ENCODE data around the gene ZNF892.
"Not testable (repeated sequence)": the region's sequence is repeated elsewhere in the genome, so short reads cannot be mapped to it uniquely, and the experiment has no call there.

ZNF892 gene

GRCh38 chr2:95192956-95193355 lies 14.4 kb upstream of the ZNF892 start:
- H3K9me3 Mint-ChIP-seq (ENCODE audit: low read depth); H3K4me1 Mint-ChIP-seq (ENCODE audit: low read depth); H3K4me3 Mint-ChIP-seq; H3K36me3 Mint-ChIP-seq; H3K27ac Mint-ChIP-seq; H3K27me3 Mint-ChIP-seq: not testable (repeated sequence)

- Mint-ChIP-seq H3K27me3 (no peaks in the 10 kb centered on the region), H3K27ac (no peak overlapping the region), H3K9me3 (ENCODE audit: low read depth) (no peaks in the 10 kb centered on the region), H3K4me1 (ENCODE audit: low read depth) (peaks cover 19% of the 10 kb centered on the region), H3K4me3 (no peak overlapping the region), H3K36me3 (peaks cover 7% of the 10 kb centered on the region)
Measured at GRCh38 chr2:95203911-95204310, 3.4 kb upstream of the ZNF892 start.

- peaks cover 19% of the 10 kb centered on the region for H3K4me1 Mint-ChIP-seq (ENCODE audit: low read depth)
- no peaks in the 10 kb centered on the region for H3K9me3 Mint-ChIP-seq (ENCODE audit: low read depth)
- H3K36me3 Mint-ChIP-seq: peaks cover 12% of the 10 kb centered on the region
- peak overlapping the region; percentile 1 for H3K4me3 Mint-ChIP-seq
- H3K27me3 Mint-ChIP-seq: no peaks in the 10 kb centered on the region
- no peak overlapping the region for H3K27ac Mint-ChIP-seq
Measured at GRCh38 chr2:95204396-95204795, 2.9 kb upstream of the ZNF892 start.

GRCh38 chr2:95206096-95206495 lies 1.2 kb upstream of the ZNF892 start:
- peak overlapping the region; percentile 92 for H3K4me3 Mint-ChIP-seq
- peaks cover 19% of the 10 kb centered on the region for H3K4me1 Mint-ChIP-seq (ENCODE audit: low read depth)
- peaks cover 5% of the 10 kb centered on the region for H3K9me3 Mint-ChIP-seq (ENCODE audit: low read depth)
- no peaks in the 10 kb centered on the region for H3K27me3 Mint-ChIP-seq
- peaks cover 24% of the 10 kb centered on the region for H3K36me3 Mint-ChIP-seq
- H3K27ac Mint-ChIP-seq: peak overlapping the region; percentile 81

- no peak overlapping the region for H3K27ac Mint-ChIP-seq
Measured at GRCh38 chr2:95208106-95208505, 785 bp downstream of the ZNF892 start.

GRCh38 chr2:95215018-95215612 lies 7.8 kb downstream of the ZNF892 start:
- Mint-ChIP-seq H3K4me3 (no peak overlapping the region), H3K4me1 (ENCODE audit: low read depth) (no peaks in the 10 kb centered on the region), H3K27ac (no peak overlapping the region), H3K36me3 (peaks cover 85% of the 10 kb centered on the region), H3K27me3 (no peaks in the 10 kb centered on the region), H3K9me3 (ENCODE audit: low read depth) (peaks cover 57% of the 10 kb centered on the region)

More at GRCh38 chr2:95208106-95208505, 785 bp downstream of the ZNF892 start:
- H3K9me3 Mint-ChIP-seq (ENCODE audit: low read depth): peaks cover 18% of the 10 kb centered on the region
- H3K36me3 Mint-ChIP-seq: peaks cover 42% of the 10 kb centered on the region
- H3K27me3 Mint-ChIP-seq: no peaks in the 10 kb centered on the region
- peak overlapping the region; percentile 92 for H3K4me3 Mint-ChIP-seq
- H3K4me1 Mint-ChIP-seq (ENCODE audit: low read depth): peaks cover 19% of the 10 kb centered on the region

GRCh38 chr2:95220449-95220848 lies 13.1 kb downstream of the ZNF892 start:
- Mint-ChIP-seq H3K36me3 (peaks cover 68% of the 10 kb centered on the region), H3K27ac (no peak overlapping the region), H3K9me3 (ENCODE audit: low read depth) (peaks cover 49% of the 10 kb centered on the region), H3K27me3 (no peaks in the 10 kb centered on the region), H3K4me3 (no peak overlapping the region), H3K4me1 (ENCODE audit: low read depth) (no peaks in the 10 kb centered on the region)

GRCh38 chr2:95225658-95226057 lies 18.3 kb downstream of the ZNF892 start:
- Mint-ChIP-seq H3K9me3 (ENCODE audit: low read depth) (peaks cover 49% of the 10 kb centered on the region), H3K4me3 (no peak overlapping the region), H3K27me3 (peaks cover 2% of the 10 kb centered on the region), H3K27ac (no peak overlapping the region), H3K4me1 (ENCODE audit: low read depth) (no peaks in the 10 kb centered on the region), H3K36me3 (peaks cover 53% of the 10 kb centered on the region)

- Mint-ChIP-seq H3K27ac (no peak overlapping the region), H3K4me1 (ENCODE audit: low read depth) (no peaks in the 10 kb centered on the region), H3K9me3 (ENCODE audit: low read depth) (peaks cover 18% of the 10 kb centered on the region), H3K36me3 (peaks cover 34% of the 10 kb centered on the region), H3K27me3 (peaks cover 4% of the 10 kb centered on the region), H3K4me3 (no peak overlapping the region)
Measured at GRCh38 chr2:95231723-95232122, 24.4 kb downstream of the ZNF892 start.

- Mint-ChIP-seq H3K4me1 (ENCODE audit: low read depth) (no peaks in the 10 kb centered on the region), H3K4me3 (no peak overlapping the region), H3K27ac (no peak overlapping the region), H3K27me3 (peaks cover 4% of the 10 kb centered on the region), H3K36me3 (peaks cover 35% of the 10 kb centered on the region), H3K9me3 (ENCODE audit: low read depth) (peaks cover 18% of the 10 kb centered on the region)
Measured at GRCh38 chr2:95232232-95232631, 24.9 kb downstream of the ZNF892 start.

- H3K36me3 Mint-ChIP-seq: peaks cover 27% of the 10 kb centered on the region
- H3K4me1 Mint-ChIP-seq (ENCODE audit: low read depth): no peaks in the 10 kb centered on the region
- H3K27me3 Mint-ChIP-seq: peaks cover 6% of the 10 kb centered on the region
- H3K9me3 Mint-ChIP-seq (ENCODE audit: low read depth): peaks cover 9% of the 10 kb centered on the region
- no peak overlapping the region for H3K27ac Mint-ChIP-seq
- H3K4me3 Mint-ChIP-seq: no peak overlapping the region
Measured at GRCh38 chr2:95234286-95234785, 27.0 kb downstream of the ZNF892 start.

GRCh38 chr2:95234816-95235215 lies 27.5 kb downstream of the ZNF892 start:
- Mint-ChIP-seq H3K4me1 (ENCODE audit: low read depth) (no peaks in the 10 kb centered on the region), H3K27me3 (peaks cover 5% of the 10 kb centered on the region), H3K27ac (no peak overlapping the region), H3K4me3 (no peak overlapping the region), H3K36me3 (peaks cover 25% of the 10 kb centered on the region), H3K9me3 (ENCODE audit: low read depth) (peaks cover 7% of the 10 kb centered on the region)

- Mint-ChIP-seq H3K27me3 (peaks cover 5% of the 10 kb centered on the region), H3K4me1 (ENCODE audit: low read depth) (no peaks in the 10 kb centered on the region), H3K9me3 (ENCODE audit: low read depth) (peaks cover 10% of the 10 kb centered on the region), H3K4me3 (no peak overlapping the region), H3K27ac (no peak overlapping the region), H3K36me3 (peaks cover 14% of the 10 kb centered on the region)
Measured at GRCh38 chr2:95238131-95238530, 30.8 kb downstream of the ZNF892 start.

GRCh38 chr2:95240091-95240490 lies 32.8 kb downstream of the ZNF892 start:
- H3K27me3 Mint-ChIP-seq: peaks cover 4% of the 10 kb centered on the region
- peaks cover 10% of the 10 kb centered on the region for H3K36me3 Mint-ChIP-seq
- H3K4me1 Mint-ChIP-seq (ENCODE audit: low read depth): no peaks in the 10 kb centered on the region
- no peak overlapping the region for H3K27ac Mint-ChIP-seq
- no peak overlapping the region for H3K4me3 Mint-ChIP-seq
- H3K9me3 Mint-ChIP-seq (ENCODE audit: low read depth): peaks cover 13% of the 10 kb centered on the region

- Mint-ChIP-seq H3K4me3 (no peak overlapping the region), H3K4me1 (ENCODE audit: low read depth) (no peaks in the 10 kb centered on the region), H3K36me3 (peaks cover 11% of the 10 kb centered on the region), H3K9me3 (ENCODE audit: low read depth) (peaks cover 13% of the 10 kb centered on the region), H3K27ac (no peak overlapping the region), H3K27me3 (peaks cover 4% of the 10 kb centered on the region)
Measured at GRCh38 chr2:95240556-95240955, 33.2 kb downstream of the ZNF892 start.

GRCh38 chr2:95242084-95242483 lies 34.8 kb downstream of the ZNF892 start:
- not testable (repeated sequence) for H3K36me3 Mint-ChIP-seq, H3K27me3 Mint-ChIP-seq
- peaks cover 17% of the 10 kb centered on the region for H3K9me3 Mint-ChIP-seq (ENCODE audit: low read depth)

More at GRCh38 chr2:95242084-95242483, 34.8 kb downstream of the ZNF892 start:
- not testable (repeated sequence) for H3K4me1 Mint-ChIP-seq (ENCODE audit: low read depth); H3K4me3 Mint-ChIP-seq; H3K27ac Mint-ChIP-seq

All from activated naive CD8-positive, alpha-beta T cell (primary cell).